Uterus (tissue), 4 donors: ENCODE measurements around the gene TM2D3. TPM values are rescaled to one million over a fixed set of nuclear protein-coding genes. Genes with fewer than 3 reads are reported as not detected.

Source experiments
- DNase-seq, 2 donors: peaks; one replicate each; pipeline ENCODE4 v3.0.0-alpha.2; 2019 to 2020
- H3K27ac ChIP-seq, 2 donors: fragments of 200-600 bp; sonication (generic); 1 replicate in 1 of 2; 2 replicates in 1 of 2; pipeline ENCODE4 v1.5.1; 2016 to 2018
- H3K27me3 ChIP-seq, 2 donors: fragments of 200-600 bp; sonication (generic); one replicate each; pipeline ENCODE4 v1.5.1; 2018 to 2019; ENCODE audit warnings: control low read depth in 1 of 2
- H3K36me3 ChIP-seq, 2 donors: fragments of 200-600 bp; sonication (generic); one replicate each; pipeline ENCODE4 v1.5.1; 2019; ENCODE audit warnings: control low read depth in 1 of 2
- H3K4me1 ChIP-seq, 2 donors: fragments of 200-600 bp; sonication (generic); one replicate each; pipeline ENCODE4 v1.5.1; 2018 to 2019; ENCODE audit warnings: control low read depth in 1 of 2
- H3K4me3 ChIP-seq, 2 donors: fragments of 200-600 bp; sonication (generic); 1 replicate in 1 of 2; 2 replicates in 1 of 2; pipeline ENCODE4 v1.5.1; 2018 to 2019; ENCODE audit warnings: mild to moderate bottlenecking in 1 of 2
- H3K9me3 ChIP-seq, 2 donors: fragments of 200-600 bp; sonication (generic); one replicate each; pipeline ENCODE4 v1.5.1; 2019; ENCODE audit warnings: control low read depth in 1 of 2
- CTCF ChIP-seq, 4 experiments: fragments of 200-600 bp in 2 of 4; fragments of 450-650 bp in 2 of 4; sonication (generic) in 2 of 4; IDR thresholded peaks; one replicate each; pipeline ENCODE4 v1.5.1; 2016 to 2019; ENCODE audit warnings: antibody characterized with exemption in 4 of 4, mild to moderate bottlenecking in 2 of 4, moderate library complexity in 1 of 4
- POLR2A ChIP-seq, 2 donors: fragments of 450-650 bp; IDR thresholded peaks; one replicate each; pipeline ENCODE4 v1.6.1; 2016; ENCODE audit warnings: antibody characterized with exemption in 2 of 2, mild to moderate bottlenecking in 1 of 2, moderate library complexity in 1 of 2
- intact Hi-C: fragments of 100-400 bp; cut with DNase I; formaldehyde crosslinking; loops from one replicate; pipeline ENCODE4 v1.15.1; 2023; ENCODE audit warnings: low total_unique reads
- total RNA-seq, 4 donors: library from RNA; depleted of rRNA in 3 of 4; stranded (reverse); fragments of >200 nt in 3 of 4; gene quantifications; one replicate each; pipeline versions ENCODE4 v1.1.0 to v1.2.4, GENCODE V29; 2014 to 2023
- donor health status: DM: yes; HTN: yes; CAD: no.

Gene TM2D3
- total RNA-seq, 4 donors from 2014 or later, result 14.7 to 65.0 (median 46.5) TPM

DNA sequence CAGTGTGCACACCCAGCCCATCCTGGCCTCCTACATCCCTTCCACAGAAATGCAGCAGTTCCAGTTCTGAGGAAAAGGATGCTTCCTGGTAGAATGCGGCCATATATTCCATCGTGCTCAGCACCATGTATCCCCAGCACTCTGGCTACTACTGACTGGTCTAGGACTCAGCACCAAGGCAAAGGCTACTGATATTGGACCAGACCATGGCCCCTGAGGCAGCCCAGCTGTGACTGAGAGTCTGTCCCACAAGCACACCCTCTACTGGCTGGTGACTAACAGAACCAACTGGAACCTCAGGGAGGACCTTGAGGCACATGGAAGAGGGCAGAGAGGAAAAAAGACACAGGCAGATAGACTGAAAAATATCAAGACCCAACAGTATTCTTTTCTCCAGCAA, 42.1 kb upstream of the TM2D3 start:
- no peak overlapping the region for H3K4me3 ChIP-seq
- intact Hi-C loops, result no loop called here
- TF ChIP-seq POLR2A (IDR thresholded peaks at IDR 0.05) (no peak), CTCF (IDR thresholded peaks at IDR 0.05) (no peak)
- H3K27ac ChIP-seq, result no peak overlapping the region
- H3K9me3 ChIP-seq, result no peaks in the 10 kb centered on the region
- DNase-seq, result no peak
- H3K27me3 ChIP-seq, result no peaks in the 10 kb centered on the region
- H3K36me3 ChIP-seq, result no peaks in the 10 kb centered on the region
- H3K4me1 ChIP-seq, result no peaks in the 10 kb centered on the region

DNA sequence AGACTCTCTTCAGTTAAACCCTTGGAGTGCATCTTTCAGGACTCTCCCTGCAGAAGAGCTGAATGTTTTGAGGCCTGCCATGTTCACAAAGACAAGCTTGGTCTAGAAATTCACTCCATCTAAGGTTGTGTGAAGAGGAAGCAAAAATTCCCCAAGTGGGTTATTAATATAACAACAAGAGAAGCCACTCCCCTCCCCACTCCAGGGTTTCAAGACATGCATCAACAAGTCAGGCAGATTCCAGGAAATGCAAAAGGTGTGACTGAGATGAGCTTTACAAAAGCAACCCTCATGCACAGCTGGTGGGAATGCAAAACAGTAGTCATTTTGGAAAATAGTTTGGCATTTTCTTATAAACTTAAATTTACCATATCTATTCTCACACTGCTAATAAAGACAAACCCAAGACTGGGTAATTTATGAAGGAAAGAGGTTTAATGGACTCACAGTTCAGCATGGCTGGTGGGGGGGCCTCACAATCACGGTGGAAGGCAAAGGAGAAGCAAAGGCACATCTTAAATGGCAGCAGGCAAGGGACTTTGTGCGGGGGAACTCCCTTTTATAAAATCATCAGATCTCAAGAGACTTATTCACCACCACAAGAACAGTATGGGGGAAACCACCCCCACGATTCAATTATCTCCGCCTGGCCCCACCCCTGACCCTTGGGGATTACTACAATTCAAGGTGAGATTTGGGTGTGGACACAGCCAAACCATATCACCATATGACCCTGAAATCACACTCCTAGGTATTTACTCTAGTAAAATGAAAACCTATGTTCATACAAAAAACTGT, 40.8 kb upstream of the TM2D3 start:
- no peak for TF ChIP-seq POLR2A (IDR thresholded peaks at IDR 0.05)
- no peak for TF ChIP-seq CTCF (IDR thresholded peaks at IDR 0.05)
- intact Hi-C loops, result no loop called here
- no peaks in the 10 kb centered on the region for H3K27me3 ChIP-seq
- H3K4me1 ChIP-seq, result no peaks in the 10 kb centered on the region
- no peak for DNase-seq
- no peaks in the 10 kb centered on the region for H3K36me3 ChIP-seq
- no peaks in the 10 kb centered on the region for H3K9me3 ChIP-seq
- no peak overlapping the region for H3K27ac ChIP-seq
- H3K4me3 ChIP-seq, result no peak overlapping the region

- DNase-seq, result no peak
- Histone ChIP-seq H3K4me3 (no peak overlapping the region), H3K27ac (no peak overlapping the region), H3K36me3 (no peaks in the 10 kb centered on the region), H3K4me1 (no peaks in the 10 kb centered on the region), H3K9me3 (no peaks in the 10 kb centered on the region), H3K27me3 (no peaks in the 10 kb centered on the region)
- intact Hi-C loops, result no loop called here
- no peak for TF ChIP-seq POLR2A (IDR thresholded peaks at IDR 0.05)
- no peak for TF ChIP-seq CTCF (IDR thresholded peaks at IDR 0.05)
Measured at GRCh38 chr15:101689901-101690300, 37.7 kb upstream of the TM2D3 start.

DNA sequence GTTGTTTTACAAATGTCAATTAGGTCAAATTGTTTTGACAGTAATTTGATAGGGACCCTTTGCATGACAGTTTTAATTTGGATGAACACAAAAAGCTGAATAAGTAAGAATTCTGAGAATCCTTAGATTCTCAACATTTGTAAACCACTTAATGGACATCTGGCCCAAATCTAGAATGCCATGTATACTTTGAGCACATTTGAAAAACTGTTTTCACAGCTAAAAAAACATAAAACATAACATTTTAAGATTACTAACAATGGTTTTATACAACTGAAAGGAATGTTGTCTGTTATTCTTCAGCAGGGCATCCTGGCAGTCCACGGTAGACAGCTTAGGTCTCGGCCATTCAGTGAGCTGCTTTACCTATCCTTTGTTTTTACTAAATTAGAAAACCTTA, 34.5 kb upstream of the TM2D3 start:
- Histone ChIP-seq H3K27me3 (no peaks in the 10 kb centered on the region), H3K36me3 (no peaks in the 10 kb centered on the region), H3K9me3 (no peaks in the 10 kb centered on the region), H3K4me3 (no peak overlapping the region), H3K27ac (no peak overlapping the region), H3K4me1 (no peaks in the 10 kb centered on the region)
- DNase-seq, result no peak
- no peak for TF ChIP-seq POLR2A (IDR thresholded peaks at IDR 0.05)
- TF ChIP-seq CTCF (IDR thresholded peaks at IDR 0.05), result no peak
- intact Hi-C loops, result no loop called here

DNA sequence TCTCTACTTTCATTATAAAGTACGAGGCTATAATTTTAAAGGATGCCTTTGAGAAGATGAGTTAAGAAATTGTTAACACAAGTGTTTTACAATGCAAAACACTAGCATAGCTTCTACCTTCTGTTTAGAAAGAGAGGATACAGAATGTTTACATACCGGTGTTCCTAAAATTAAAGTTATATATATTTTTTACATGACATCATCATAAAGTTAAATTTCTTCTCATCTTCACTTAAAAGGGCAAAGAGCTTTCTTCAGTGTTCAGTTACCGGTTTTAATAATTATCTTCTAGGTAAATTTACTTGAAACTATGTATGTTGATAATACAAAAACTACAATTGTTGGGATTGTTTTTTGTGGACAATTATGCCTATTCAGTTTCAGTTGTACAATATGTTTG, 32.7 kb upstream of the TM2D3 start:
- no peak for DNase-seq
- Histone ChIP-seq H3K9me3 (no peaks in the 10 kb centered on the region), H3K27ac (no peak overlapping the region), H3K36me3 (no peaks in the 10 kb centered on the region), H3K4me1 (no peaks in the 10 kb centered on the region), H3K4me3 (no peak overlapping the region), H3K27me3 (no peaks in the 10 kb centered on the region)
- intact Hi-C loops, result no loop called here
- TF ChIP-seq CTCF (IDR thresholded peaks at IDR 0.05) (no peak), POLR2A (IDR thresholded peaks at IDR 0.05) (no peak)
